Adrenal gland (tissue), 12 donors: ENCODE measurements around the gene ADGRL1. TPM values are rescaled to one million over a fixed set of nuclear protein-coding genes. Genes with fewer than 3 reads are reported as not detected.
"Not testable (repeated sequence)": the region's sequence is repeated elsewhere in the genome, so short reads cannot be mapped to it uniquely, and the experiment has no call there.

ENCODE experiments used
- DNase-seq, 7 donors: peaks; one replicate each; pipeline ENCODE4 v3.0.0-alpha.2; 2019 to 2020
- H3K27ac ChIP-seq, 5 donors: fragments of 200-600 bp; sonication (generic) in 4 of 5; 1 replicate in 3 of 5; 2 replicates in 2 of 5; pipeline versions ENCODE4 v1.5.1 to v1.8.0; 2016 to 2020; ENCODE audit warnings: mild to moderate bottlenecking in 1 of 5
- H3K27me3 ChIP-seq: fragments of 200-600 bp; 2 replicates; pipeline ENCODE4 v1.8.0; 2021
- H3K36me3 ChIP-seq, 2 donors: fragments of 200-600 bp; replicated peaks in 1 of 2; 1 replicate in 1 of 2; 2 replicates in 1 of 2; pipeline versions ENCODE4 v1.5.1 to v1.8.0; 2018 to 2022
- H3K4me1 ChIP-seq, 2 donors: fragments of 200-600 bp; replicated peaks in 1 of 2; 1 replicate in 1 of 2; 2 replicates in 1 of 2; pipeline versions ENCODE4 v1.5.1 to v1.8.0; 2018 to 2021
- H3K4me3 ChIP-seq, 4 donors: fragments of 200-600 bp; sonication (generic) in 3 of 4; one replicate each; pipeline ENCODE4 v1.5.1; 2016 to 2018
- H3K9me3 ChIP-seq, 3 donors: fragments of 200-600 bp; sonication (generic) in 1 of 3; replicated peaks in 1 of 3; 1 replicate in 2 of 3; 2 replicates in 1 of 3; pipeline versions ENCODE4 v1.5.1 to v1.8.0; 2016 to 2021
- CTCF ChIP-seq, 6 experiments: fragments of 450-650 bp in 4 of 6; fragments of 200-600 bp in 2 of 6; sonication (generic) in 1 of 6; IDR thresholded peaks; 1 replicate in 5 of 6; 2 replicates in 1 of 6; pipeline versions ENCODE4 v1.5.1 to v1.8.0; 2016 to 2021; ENCODE audit warnings: antibody characterized with exemption in 6 of 6, mild to moderate bottlenecking in 2 of 6, moderate library complexity in 1 of 6
- POLR2A ChIP-seq, 2 donors: fragments of 450-650 bp; IDR thresholded peaks; one replicate each; pipeline ENCODE4 v1.6.1; 2017; ENCODE audit warnings: antibody characterized with exemption in 2 of 2, mild to moderate bottlenecking in 2 of 2, moderate library complexity in 1 of 2
- WGBS, 4 donors: extraction: QIAGEN DNeasy Blood & Tissue Kit in 2 of 4; methylation state at CpG; one replicate each; pipeline versions ENCODE4 v1.1.5 to v1.1.7; 2013 to 2017; 5-methylcytosine and 5-hydroxymethylcytosine counted together
- intact Hi-C, 2 donors: fragments of 100-400 bp; cut with DNase I; formaldehyde crosslinking; loops; one replicate each; pipeline versions ENCODE4 v1.14.1 to v1.15.0; 2022 to 2023
- polyA plus RNA-seq, 3 donors: library from polyadenylated mRNA; stranded (reverse); fragments of 200-250 nt in 2 of 3; fragments of 350-450 nt in 1 of 3; fragmentation: Illumina TruSeq in 1 of 3; extraction: RNeasy Lipid Tissue Mini Kit (QIAGEN cat#74804) in 1 of 3; gene quantifications; one replicate each; pipeline ENCODE4 v1.2.3, GENCODE V29; 2013 to 2014
- total RNA-seq, 9 donors: library from RNA; depleted of rRNA in 4 of 9; stranded (reverse); fragments of >200 nt in 4 of 9; fragments of 120-200 nt in 1 of 9; fragmentation: NEBNext Ultra II Directional in 1 of 9; extraction: Animal tissue kit (Norgen Biotek cat#: 25700) in 1 of 9; gene quantifications; one replicate each; pipeline versions ENCODE4 v1.1.0 to v1.2.4, GENCODE V29; 2013 to 2023
- donor health status: healthy with polysubstance abuse.
- donor health status: Bipolar disorder and iron deficiency.
- donor health status: DM: yes; HTN: yes; CAD: no.
- donor health status: DM: no; HTN: no; CAD: no.
- donor health status: DM: no; HTN: no; CAD: no.
- donor health status: DM: yes; HTN: yes; CAD: no.

ADGRL1 gene
- total and polyA plus RNA-seq, 12 donors, result 2.2 to 25.7 (median 13.0) TPM

GRCh38 chr19:14204219-14204618, 1.8 kb downstream of the ADGRL1 start:
- intact Hi-C loops, H3K4me1 ChIP-seq, H3K27me3 ChIP-seq, H3K36me3 ChIP-seq, H3K9me3 ChIP-seq, H3K27ac ChIP-seq, DNase-seq: not testable (repeated sequence)
- H3K4me3 ChIP-seq, result peak overlapping the region in 1 of 4 donors; percentile 83
- WGBS, 4 donors, result 71 to 84% (median 76%) methylated on average over 7 of the region's 7 CpGs

GRCh38 chr19:14203788-14204187, 2.2 kb downstream of the ADGRL1 start:
- H3K27ac ChIP-seq, H3K9me3 ChIP-seq, intact Hi-C loops, H3K27me3 ChIP-seq, H3K4me3 ChIP-seq, DNase-seq, H3K4me1 ChIP-seq, H3K36me3 ChIP-seq: not testable (repeated sequence)
- WGBS, 4 donors, result 82 to 84% (median 83%) methylated on average over 19 to 20 of the region's 20 CpGs

GRCh38 chr19:14203177-14203576, 2.8 kb downstream of the ADGRL1 start:
- DNase-seq, result no peak
- Histone ChIP-seq H3K9me3 (no peaks in the 10 kb centered on the region), H3K27ac (no peak overlapping the region), H3K36me3 (no peaks in the 10 kb centered on the region), H3K27me3 (no peaks in the 10 kb centered on the region), H3K4me3 (no peak overlapping the region), H3K4me1 (peaks cover 0 to 8% of the 10 kb centered on the region in 2 donors)
- no peak for TF ChIP-seq CTCF (IDR thresholded peaks at IDR 0.05)
- no peak for TF ChIP-seq POLR2A (IDR thresholded peaks at IDR 0.05)
- 23 to 31% (median 27%) methylated on average over 3 to 13 of the region's 13 CpGs; no CpG with 5 or more reads in 1 of the 4 donors for WGBS, 4 donors
- intact Hi-C loops, result no loop called here

- H3K36me3 ChIP-seq, intact Hi-C loops, H3K27ac ChIP-seq, DNase-seq, H3K9me3 ChIP-seq, H3K4me3 ChIP-seq, H3K4me1 ChIP-seq, H3K27me3 ChIP-seq: not testable (repeated sequence)
- WGBS, 4 donors, result 78 to 80% (median 79%) methylated on average over 8 of the region's 8 CpGs
These were observed 4.5 kb downstream of the ADGRL1 start for GRCh38 chr19:14201481-14201880.

GRCh38 chr19:14200147-14200841, 5.7 kb downstream of the ADGRL1 start:
- peak; percentile 20 to 55 (median 42) for TF ChIP-seq CTCF (IDR thresholded peaks at IDR 0.05)
- H3K4me3 ChIP-seq, H3K27ac ChIP-seq, H3K4me1 ChIP-seq, H3K36me3 ChIP-seq, H3K27me3 ChIP-seq, intact Hi-C loops, H3K9me3 ChIP-seq: not testable (repeated sequence)
- WGBS, 4 donors, result 77 to 84% (median 80%) methylated on average over 24 of the region's 24 CpGs
- peak in 2 of 7 donors; percentile 31 to 42 for DNase-seq
